NK-92 (cell line): ENCODE data around the gene TAF1L.
"Not testable (repeated sequence)": the region's sequence is repeated elsewhere in the genome, so short reads cannot be mapped to it uniquely, and the experiment has no call there.

Source experiments
- DNase-seq: peaks from one replicate; lab custom pipeline; 2025; ENCODE audit not compliant: unreplicated experiment; lab: John Stamatoyannopoulos, UW

TAF1L gene, protein sequence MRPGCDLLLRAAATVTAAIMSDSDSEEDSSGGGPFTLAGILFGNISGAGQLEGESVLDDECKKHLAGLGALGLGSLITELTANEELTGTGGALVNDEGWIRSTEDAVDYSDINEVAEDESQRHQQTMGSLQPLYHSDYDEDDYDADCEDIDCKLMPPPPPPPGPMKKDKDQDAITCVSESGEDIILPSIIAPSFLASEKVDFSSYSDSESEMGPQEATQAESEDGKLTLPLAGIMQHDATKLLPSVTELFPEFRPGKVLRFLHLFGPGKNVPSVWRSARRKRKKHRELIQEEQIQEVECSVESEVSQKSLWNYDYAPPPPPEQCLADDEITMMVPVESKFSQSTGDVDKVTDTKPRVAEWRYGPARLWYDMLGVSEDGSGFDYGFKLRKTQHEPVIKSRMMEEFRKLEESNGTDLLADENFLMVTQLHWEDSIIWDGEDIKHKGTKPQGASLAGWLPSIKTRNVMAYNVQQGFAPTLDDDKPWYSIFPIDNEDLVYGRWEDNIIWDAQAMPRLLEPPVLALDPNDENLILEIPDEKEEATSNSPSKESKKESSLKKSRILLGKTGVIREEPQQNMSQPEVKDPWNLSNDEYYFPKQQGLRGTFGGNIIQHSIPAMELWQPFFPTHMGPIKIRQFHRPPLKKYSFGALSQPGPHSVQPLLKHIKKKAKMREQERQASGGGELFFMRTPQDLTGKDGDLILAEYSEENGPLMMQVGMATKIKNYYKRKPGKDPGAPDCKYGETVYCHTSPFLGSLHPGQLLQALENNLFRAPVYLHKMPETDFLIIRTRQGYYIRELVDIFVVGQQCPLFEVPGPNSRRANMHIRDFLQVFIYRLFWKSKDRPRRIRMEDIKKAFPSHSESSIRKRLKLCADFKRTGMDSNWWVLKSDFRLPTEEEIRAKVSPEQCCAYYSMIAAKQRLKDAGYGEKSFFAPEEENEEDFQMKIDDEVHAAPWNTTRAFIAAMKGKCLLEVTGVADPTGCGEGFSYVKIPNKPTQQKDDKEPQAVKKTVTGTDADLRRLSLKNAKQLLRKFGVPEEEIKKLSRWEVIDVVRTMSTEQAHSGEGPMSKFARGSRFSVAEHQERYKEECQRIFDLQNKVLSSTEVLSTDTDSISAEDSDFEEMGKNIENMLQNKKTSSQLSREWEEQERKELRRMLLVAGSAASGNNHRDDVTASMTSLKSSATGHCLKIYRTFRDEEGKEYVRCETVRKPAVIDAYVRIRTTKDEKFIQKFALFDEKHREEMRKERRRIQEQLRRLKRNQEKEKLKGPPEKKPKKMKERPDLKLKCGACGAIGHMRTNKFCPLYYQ (N-terminal part only)

DNA sequence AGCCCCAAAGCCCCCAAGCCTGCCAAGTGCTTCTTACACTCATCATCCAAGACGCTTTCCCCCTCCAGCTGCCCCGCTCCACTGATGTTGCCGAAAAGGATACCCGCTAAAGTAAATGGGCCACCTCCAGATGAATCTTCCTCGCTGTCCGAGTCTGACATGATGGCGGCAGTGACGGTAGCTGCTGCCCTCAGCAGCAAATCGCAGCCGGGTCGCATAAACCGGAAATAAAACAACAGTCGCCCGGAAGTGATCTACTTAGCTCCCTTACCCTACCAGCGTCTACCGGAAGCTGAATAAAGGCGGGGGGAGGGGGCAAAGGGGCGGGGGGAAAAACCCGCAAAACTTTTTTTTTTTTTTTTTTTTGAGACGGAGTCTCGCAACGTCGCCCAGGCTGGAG, at the start of gene TAF1L:
TAF1L (minus strand) TSS at position 308 of the 400 bp plus-strand sequence; CDS start at position 218, 90 bp downstream.
- no peak for DNase-seq

DNA sequence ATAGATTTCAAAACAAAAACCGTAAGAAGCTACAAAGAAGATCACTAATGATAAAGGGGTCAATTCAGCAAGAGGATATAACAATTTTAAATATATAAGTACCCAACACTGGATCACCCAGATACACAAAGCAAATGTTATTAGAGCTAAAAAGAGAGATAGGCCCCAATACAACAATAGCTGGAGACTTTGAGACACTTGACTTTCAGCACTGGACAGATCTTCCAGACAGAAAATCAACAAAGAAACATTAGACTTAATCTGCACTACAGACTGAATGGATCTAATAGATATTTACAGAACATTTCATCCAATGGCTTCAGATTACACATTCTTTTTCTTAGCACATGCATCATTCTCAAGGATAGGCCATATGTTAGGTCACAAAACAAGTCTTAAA, 46.3 kb upstream of the TAF1L start:
- DNase-seq, result no peak

GRCh38 chr9:32677931-32678330, 42.5 kb upstream of the TAF1L start:
- no peak for DNase-seq

GRCh38 chr9:32672469-32672868, 37.0 kb upstream of the TAF1L start:
- DNase-seq, result no peak

GRCh38 chr9:32671333-32671732, 35.9 kb upstream of the TAF1L start:
- DNase-seq, result no peak

GRCh38 chr9:32665101-32665500, 29.6 kb upstream of the TAF1L start:
- DNase-seq, result no peak

DNA sequence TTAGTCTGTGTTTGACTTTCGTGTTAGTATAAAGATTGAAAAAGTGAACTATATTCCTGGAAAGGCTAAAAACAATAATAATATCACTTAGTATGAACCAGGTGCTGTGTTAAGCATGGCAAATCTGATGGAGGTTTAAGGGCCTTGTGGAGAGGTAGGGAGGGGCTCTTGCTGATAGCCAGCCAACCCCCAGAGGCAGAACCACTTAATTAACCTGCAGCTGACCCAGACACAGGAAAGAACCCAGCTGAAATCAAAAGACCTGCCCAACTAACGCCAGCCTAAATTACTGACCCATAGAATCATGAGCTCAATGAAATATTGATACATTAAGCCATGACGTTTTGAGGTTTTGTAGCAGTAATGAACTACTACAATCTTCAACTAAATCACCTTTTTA, 28.3 kb upstream of the TAF1L start:
- no peak for DNase-seq

DNA sequence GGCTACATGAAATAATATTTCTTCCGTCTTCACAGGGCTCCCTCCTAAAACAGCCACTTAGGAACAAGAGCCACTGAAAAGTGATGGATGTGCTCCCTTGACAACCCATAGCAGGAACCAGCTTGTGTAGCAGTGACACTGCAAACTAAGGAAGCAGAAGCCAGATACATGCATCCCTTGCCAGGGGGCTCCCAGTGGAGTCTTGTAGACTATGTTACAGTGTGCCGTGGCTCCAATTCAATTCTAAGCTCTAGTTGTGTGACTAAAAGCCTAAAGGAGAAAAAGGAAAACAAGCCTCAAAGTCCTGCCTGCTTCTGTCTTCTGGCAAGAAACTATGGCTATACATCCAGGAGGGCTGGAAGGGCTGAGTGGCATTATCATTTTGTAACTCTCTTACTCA, 12.2 kb upstream of the TAF1L start:
- no peak for DNase-seq

GRCh38 chr9:32644698-32645097, 9.2 kb upstream of the TAF1L start:
- DNase-seq, result no peak

DNA sequence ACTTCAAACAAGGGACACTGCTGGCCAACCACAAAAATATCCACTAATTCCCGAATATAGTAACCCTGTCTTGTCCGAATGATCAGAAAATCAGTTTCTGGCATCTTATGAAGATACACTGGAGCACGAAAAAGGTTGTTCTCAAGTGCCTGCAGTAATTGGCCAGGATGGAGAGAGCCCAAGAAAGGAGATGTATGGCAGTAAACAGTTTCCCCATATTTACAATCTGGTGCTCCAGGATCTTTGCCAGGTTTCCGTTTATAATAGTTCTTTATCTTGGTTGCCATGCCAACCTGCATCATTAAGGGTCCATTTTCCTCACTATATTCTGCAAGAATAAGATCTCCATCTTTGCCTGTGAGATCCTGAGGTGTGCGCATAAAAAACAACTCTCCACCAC, 2.3 kb downstream of the TAF1L start:
- DNase-seq, result not testable (repeated sequence)

DNA sequence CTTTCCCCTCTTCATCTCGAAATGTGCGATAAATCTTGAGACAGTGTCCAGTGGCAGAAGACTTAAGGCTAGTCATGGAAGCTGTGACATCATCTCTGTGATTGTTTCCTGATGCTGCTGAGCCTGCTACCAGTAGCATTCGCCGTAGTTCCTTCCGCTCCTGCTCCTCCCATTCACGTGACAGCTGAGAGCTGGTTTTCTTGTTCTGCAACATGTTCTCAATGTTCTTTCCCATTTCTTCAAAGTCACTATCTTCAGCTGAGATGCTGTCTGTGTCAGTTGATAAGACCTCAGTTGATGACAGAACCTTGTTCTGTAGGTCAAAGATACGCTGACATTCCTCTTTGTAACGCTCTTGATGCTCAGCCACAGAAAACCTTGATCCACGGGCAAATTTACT, 3.5 kb downstream of the TAF1L start:
- no peak for DNase-seq

GRCh38 chr9:32627394-32627954, 8.0 kb downstream of the TAF1L start:
- DNase-seq, result no peak

DNA sequence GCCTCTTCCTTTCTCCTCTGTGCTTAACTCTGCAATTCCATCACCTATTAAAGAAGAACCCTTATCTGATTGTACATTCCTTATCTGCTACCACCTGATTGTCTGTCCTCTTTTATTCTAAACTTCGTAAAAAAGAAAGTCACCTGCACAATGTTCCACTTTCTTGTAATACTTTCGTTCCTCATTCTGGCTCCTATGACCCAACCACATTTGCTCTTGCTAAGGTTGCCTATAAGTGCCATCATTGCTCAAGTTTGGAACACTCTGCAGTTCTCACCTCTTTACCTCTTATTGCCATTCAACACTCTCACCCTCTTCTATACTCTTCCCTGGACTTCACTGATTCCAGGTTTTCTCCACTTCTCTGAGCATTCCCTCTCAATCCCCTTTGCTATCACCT, 10.1 kb downstream of the TAF1L start:
- no peak for DNase-seq

DNA sequence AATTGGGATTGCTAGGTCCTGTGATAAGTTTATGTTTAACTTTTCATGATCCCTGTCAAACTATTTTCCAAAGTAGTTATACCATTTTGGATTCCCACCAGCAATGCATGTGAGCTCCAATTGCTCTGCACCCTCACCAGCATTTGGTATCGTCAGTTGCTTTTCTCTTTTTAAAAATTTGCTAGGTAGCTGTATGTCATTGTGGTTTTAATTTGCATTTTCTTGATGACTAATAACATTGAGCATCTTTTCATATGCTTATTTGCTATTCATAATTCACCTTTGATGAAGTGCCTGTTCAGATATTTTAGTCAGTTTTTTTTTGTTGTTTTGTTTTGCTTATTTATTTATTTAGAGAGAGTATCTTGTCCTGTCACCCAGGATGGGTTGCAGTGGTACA, 12.5 kb downstream of the TAF1L start:
- DNase-seq, result no peak

DNA sequence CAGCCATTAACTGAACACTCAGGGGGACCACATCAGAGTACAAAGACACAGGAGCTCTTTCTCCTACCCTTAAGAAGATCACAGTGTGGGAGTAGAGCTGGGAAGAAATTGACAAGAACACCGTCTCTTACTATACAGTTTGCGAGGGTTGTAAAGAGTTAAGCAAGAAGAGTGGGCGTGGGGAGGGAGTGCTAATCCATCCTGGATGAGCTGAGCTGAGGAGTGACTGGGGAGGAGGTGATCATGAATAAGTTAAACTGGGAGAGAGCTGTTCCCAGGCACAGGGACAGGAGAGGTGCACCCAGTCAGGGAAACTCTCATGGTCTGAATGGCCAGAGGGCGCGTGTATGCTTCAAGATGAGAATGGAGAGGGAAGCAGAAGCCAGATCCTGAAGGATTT, 17.2 kb downstream of the TAF1L start:
- DNase-seq, result no peak

DNA sequence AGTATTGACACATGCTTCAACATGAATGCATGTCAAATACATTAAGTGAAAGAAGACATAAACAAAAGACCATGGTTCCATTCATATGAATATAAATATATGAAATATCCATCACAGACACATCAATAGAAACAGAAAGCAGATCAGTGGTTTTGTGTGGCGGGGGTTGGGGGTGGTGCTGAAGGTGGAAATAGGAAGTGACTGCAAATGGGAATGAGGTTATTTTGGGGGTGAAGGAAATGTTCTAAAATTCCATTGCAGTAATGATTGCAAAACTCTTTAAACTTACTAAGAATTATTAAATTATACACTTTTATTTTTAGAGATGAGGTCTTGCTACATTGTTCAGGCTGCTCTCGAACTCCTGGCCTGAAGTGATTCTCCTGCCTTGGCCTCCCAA, 28.7 kb downstream of the TAF1L start:
- DNase-seq, result no peak

DNA sequence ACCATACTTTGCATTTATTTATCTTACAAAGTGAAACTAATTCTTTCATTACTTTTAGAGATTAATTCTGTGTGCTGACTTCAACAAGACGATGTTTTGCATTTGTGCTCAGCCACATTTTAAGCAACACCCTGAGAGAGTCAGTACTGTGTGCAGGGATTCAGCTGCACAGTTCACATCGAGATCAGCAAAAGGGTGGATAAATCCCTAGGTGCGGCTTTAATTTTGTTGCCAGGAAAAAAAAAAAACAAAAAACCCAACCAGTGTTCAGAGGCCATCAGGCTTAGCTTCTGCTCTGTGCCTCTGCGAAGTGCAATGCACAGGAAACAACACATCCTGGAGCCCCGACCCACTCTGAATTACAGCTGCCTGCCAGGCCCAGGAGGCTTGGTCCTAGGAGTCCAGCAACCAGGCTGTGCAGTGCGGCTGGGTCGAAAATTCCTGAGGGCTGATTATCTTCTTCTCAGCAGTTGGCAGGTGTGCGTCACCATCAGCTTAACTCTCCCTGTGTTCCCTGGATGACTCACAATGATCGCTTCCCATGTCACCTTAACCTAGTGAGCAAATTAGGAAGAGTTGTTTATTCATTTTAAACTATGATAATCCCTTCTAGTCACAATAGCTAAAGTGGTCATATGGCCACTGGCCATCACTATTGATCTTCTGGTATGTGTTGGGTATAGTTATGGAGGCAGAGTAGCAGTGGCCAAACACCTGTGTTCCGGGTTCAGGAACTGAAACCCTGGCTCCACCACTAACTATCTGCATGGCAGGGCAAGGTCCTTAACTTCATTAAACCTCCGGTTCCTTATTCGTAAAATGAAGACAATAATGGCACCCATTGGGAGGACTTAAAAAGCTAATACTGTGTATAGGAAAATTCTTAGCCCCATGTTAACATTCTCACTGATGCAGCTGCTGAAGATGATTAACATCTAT, 31.3 kb downstream of the TAF1L start:
- no peak for DNase-seq

DNA sequence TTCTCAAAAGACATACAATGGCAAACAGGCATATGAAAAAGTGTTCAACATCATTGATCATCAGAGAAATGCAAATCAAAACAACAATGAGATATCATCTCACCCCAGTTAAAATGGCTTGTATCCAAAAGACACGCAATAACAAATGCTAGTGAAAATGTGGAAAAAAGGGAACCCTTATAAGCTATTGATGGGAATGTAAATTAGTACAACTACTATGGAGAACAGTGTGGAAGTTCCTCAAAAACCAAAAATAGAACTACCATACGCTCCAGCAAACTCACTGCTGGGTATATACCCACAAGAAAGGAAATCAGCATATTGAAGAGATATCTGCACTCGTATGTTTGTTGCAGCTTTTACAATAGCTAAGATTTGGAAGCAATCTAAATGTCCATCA, 36.4 kb downstream of the TAF1L start:
- DNase-seq, result not testable (repeated sequence)

- DNase-seq, result no peak
Observed at GRCh38 chr9:32596936-32597335, 38.5 kb downstream of the TAF1L start.
